GM23248 (cell line): ENCODE data around the gene EFEMP1. TPM values are rescaled to one million over a fixed set of nuclear protein-coding genes. Genes with fewer than 3 reads are reported as not detected.

Experiments used
- DNase-seq: peaks from one replicate; pipeline ENCODE4 v3.0.0-alpha.2; 2015
- H2AFZ ChIP-seq: fragments of 200-600 bp; sonication (generic); 2 replicates; pipeline ENCODE4 v1.6.1; 2016; ENCODE audit warnings: antibody characterized with exemption
- H3F3A ChIP-seq: fragments of 200-600 bp; sonication (generic); 2 replicates; pipeline ENCODE4 v1.6.1; 2016; ENCODE audit warnings: mild to moderate bottlenecking, antibody characterized with exemption, mixed run types; ENCODE audit not compliant: insufficient read depth
- H3K27ac ChIP-seq: fragments of 200-600 bp; sonication (generic); 2 replicates; pipeline ENCODE4 v1.5.1; 2016; ENCODE audit warnings: mild to moderate bottlenecking
- H3K27me3 ChIP-seq: fragments of 200-600 bp; sonication (generic); replicated peaks from 2 replicates; pipeline ENCODE4 v1.6.1; 2016; ENCODE audit warnings: mild to moderate bottlenecking; ENCODE audit not compliant: insufficient read depth
- H3K36me3 ChIP-seq: fragments of 200-600 bp; sonication (generic); 2 replicates; pipeline ENCODE4 v1.6.1; 2016; ENCODE audit warnings: low read depth, mild to moderate bottlenecking
- H3K4me1 ChIP-seq: fragments of 200-600 bp; sonication (generic); 2 replicates; pipeline ENCODE4 v1.6.1; 2016; ENCODE audit warnings: mild to moderate bottlenecking; ENCODE audit not compliant: insufficient read depth
- H3K4me2 ChIP-seq: fragments of 200-600 bp; sonication (generic); one replicate; pipeline ENCODE4 v1.6.1; 2016; ENCODE audit warnings: mild to moderate bottlenecking; ENCODE audit not compliant: unreplicated experiment
- H3K4me3 ChIP-seq: fragments of 200-600 bp; sonication (generic); 2 replicates; pipeline ENCODE4 v1.5.1; 2016; ENCODE audit warnings: mild to moderate bottlenecking
- H3K79me2 ChIP-seq: fragments of 200-600 bp; sonication (generic); 2 replicates; pipeline ENCODE4 v1.6.1; 2016; ENCODE audit warnings: mild to moderate bottlenecking; ENCODE audit not compliant: insufficient read depth
- H3K9ac ChIP-seq: fragments of 200-600 bp; sonication (generic); 2 replicates; pipeline ENCODE4 v1.6.1; 2016; ENCODE audit warnings: mild to moderate bottlenecking
- H3K9me2 ChIP-seq: fragments of 200-600 bp; sonication (generic); 2 replicates; pipeline ENCODE4 v1.6.1; 2016; ENCODE audit warnings: mixed run types, mild to moderate bottlenecking, moderate library complexity; ENCODE audit not compliant: insufficient read depth
- H3K9me3 ChIP-seq: fragments of 200-600 bp; sonication (generic); one replicate; pipeline ENCODE4 v1.6.1; 2017; ENCODE audit warnings: low read depth
- H4K20me1 ChIP-seq: fragments of 200-600 bp; sonication (generic); 2 replicates; pipeline ENCODE4 v1.6.0; 2016; ENCODE audit not compliant: insufficient read depth
- EZH2 ChIP-seq: fragments of 200-600 bp; sonication (generic); IDR thresholded peaks from 2 replicates; pipeline ENCODE4 v1.6.1; 2018; ENCODE audit warnings: antibody characterized with exemption, mild to moderate bottlenecking; ENCODE audit not compliant: insufficient read depth, poor library complexity, severe bottlenecking
- EZH2phosphoT487 ChIP-seq: fragments of 200-600 bp; sonication (generic); IDR thresholded peaks from 2 replicates; pipeline ENCODE4 v1.6.1; 2018; ENCODE audit warnings: antibody characterized with exemption, moderate library complexity, mild to moderate bottlenecking, low read depth; ENCODE audit not compliant: insufficient read depth
- WGBS, 2 experiments: methylation state at CpG; one replicate each; pipeline ENCODE4 v1.1.6; 2015 to 2017; ENCODE audit warnings: low lambda C conversion rate in 2 of 2, low coverage in 1 of 2; ENCODE audit errors: missing lambda C conversion rate in 2 of 2; 5-methylcytosine and 5-hydroxymethylcytosine counted together
- in situ Hi-C: fragments of 300-500 bp; cut with MboI; formaldehyde crosslinking; loops from 2 replicates; pipeline ENCODE4 v1.15.0; 2020
- polyA plus RNA-seq: library from polyadenylated mRNA; unstranded; fragments of >200 nt; fragmentation: Nextera tagmentation; extraction: Ambion mirVana; gene quantifications from 2 replicates; pipeline ENCODE4 v1.2.1, GENCODE V29; 2016
- total RNA-seq: library from RNA; depleted of rRNA; stranded (reverse); fragments of >200 nt; shearing (Covaris generic); gene quantifications from 2 replicates; pipeline ENCODE4 v1.2.3, GENCODE V29; 2014

EFEMP1 gene
- total and polyA plus RNA-seq, 2 experiments from 2014 or later = 1,133 to 1,343 TPM

DNA sequence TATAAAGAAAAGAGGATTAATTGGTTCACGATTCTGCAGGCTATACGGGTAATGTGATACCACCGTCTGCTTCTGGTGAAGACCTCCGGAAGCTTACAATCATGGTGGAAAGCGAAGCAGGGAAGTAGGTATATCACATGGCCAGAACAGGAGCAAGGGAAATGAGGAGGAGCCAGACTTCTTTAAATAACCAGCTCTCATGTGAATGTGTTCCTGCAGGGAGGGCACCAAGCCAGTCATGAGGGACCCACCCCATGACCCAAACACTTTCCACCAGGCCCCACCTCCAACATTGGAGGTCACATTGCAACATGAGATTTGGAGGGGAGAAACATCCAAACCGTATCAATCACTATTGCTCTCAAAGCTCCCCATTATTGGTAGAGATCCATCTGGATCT, 61.8 kb downstream of the EFEMP1 start:
- Histone ChIP-seq H3K36me3 (peaks cover 17% of the 10 kb centered on the region), H3K4me2 (peak overlapping the region; percentile 75), H3K9me3 (no peaks in the 10 kb centered on the region), H3K9ac (peak overlapping the region; percentile 89), H3F3A (peaks cover 46% of the 10 kb centered on the region), H3K4me1 (peaks cover 57% of the 10 kb centered on the region), H3K4me3 (peak overlapping the region; percentile 37), H3K9me2 (no peaks in the 10 kb centered on the region), H3K27me3 (no peaks in the 10 kb centered on the region), H3K79me2 (no peaks in the 10 kb centered on the region), H4K20me1 (no peaks in the 10 kb centered on the region), H3K27ac (peak overlapping the region; percentile 100), H2AFZ (no peak overlapping the region)
- in situ Hi-C loops = no loop called here
- WGBS, 2 experiments = 69 to 71% methylated on average over 6 of the region's 6 CpGs
- TF ChIP-seq EZH2 (no peak), EZH2phosphoT487 (no peak)
- DNase-seq = peak; percentile 50

- WGBS, 2 experiments = 59 to 68% methylated on average over 2 of the region's 2 CpGs
- Histone ChIP-seq H3K9me3 (no peaks in the 10 kb centered on the region), H3F3A (peaks cover 52% of the 10 kb centered on the region), H3K4me2 (peak overlapping the region; percentile 75), H3K4me3 (no peak overlapping the region), H3K27ac (peak overlapping the region; percentile 100), H3K79me2 (no peaks in the 10 kb centered on the region), H3K9ac (no peak overlapping the region), H2AFZ (no peak overlapping the region), H3K9me2 (no peaks in the 10 kb centered on the region), H3K36me3 (peaks cover 8% of the 10 kb centered on the region; the same call in 1 of the 2 replicates), H3K27me3 (no peaks in the 10 kb centered on the region), H3K4me1 (peaks cover 58% of the 10 kb centered on the region), H4K20me1 (no peaks in the 10 kb centered on the region)
- TF ChIP-seq EZH2 = no peak
- TF ChIP-seq EZH2phosphoT487 = no peak
- no peak for DNase-seq
- in situ Hi-C loops = no loop called here
Observed at GRCh38 chr2:55860832-55861231, 62.8 kb downstream of the EFEMP1 start.

GRCh38 chr2:55859875-55860274, 63.7 kb downstream of the EFEMP1 start:
- no peaks in the 10 kb centered on the region for H4K20me1 ChIP-seq
- H3K27ac ChIP-seq = no peak overlapping the region
- WGBS, 2 experiments = 94 to 96% methylated on average over 3 of the region's 3 CpGs
- no peak overlapping the region for H3K4me3 ChIP-seq
- H2AFZ ChIP-seq = no peak overlapping the region
- TF ChIP-seq EZH2 (no peak), EZH2phosphoT487 (no peak)
- no peak for DNase-seq
- no peaks in the 10 kb centered on the region for H3K36me3 ChIP-seq
- no peaks in the 10 kb centered on the region for H3K9me2 ChIP-seq
- no peaks in the 10 kb centered on the region for H3K79me2 ChIP-seq
- H3K27me3 ChIP-seq = no peaks in the 10 kb centered on the region
- no peaks in the 10 kb centered on the region for H3K9me3 ChIP-seq
- in situ Hi-C loops = no loop called here
- no peak overlapping the region for H3K9ac ChIP-seq
- H3K4me1 ChIP-seq = peaks cover 54% of the 10 kb centered on the region
- no peak overlapping the region for H3K4me2 ChIP-seq
- H3F3A ChIP-seq = peaks cover 53% of the 10 kb centered on the region

GRCh38 chr2:55857766-55858165, 65.8 kb downstream of the EFEMP1 start:
- Histone ChIP-seq H3K9me2 (no peaks in the 10 kb centered on the region), H3K9me3 (no peaks in the 10 kb centered on the region), H3K79me2 (no peaks in the 10 kb centered on the region), H3K36me3 (no peaks in the 10 kb centered on the region), H3K4me1 (peaks cover 40% of the 10 kb centered on the region), H2AFZ (no peak overlapping the region), H3K4me2 (no peak overlapping the region), H4K20me1 (no peaks in the 10 kb centered on the region), H3K27ac (no peak overlapping the region), H3K9ac (no peak overlapping the region), H3F3A (peaks cover 37% of the 10 kb centered on the region), H3K4me3 (no peak overlapping the region), H3K27me3 (no peaks in the 10 kb centered on the region)
- DNase-seq = no peak
- in situ Hi-C loops = no loop called here
- WGBS, 2 experiments = 99 to 100% methylated on average over 2 of the region's 2 CpGs
- no peak for TF ChIP-seq EZH2
- no peak for TF ChIP-seq EZH2phosphoT487

GRCh38 chr2:55856936-55857335, 66.6 kb downstream of the EFEMP1 start:
- Histone ChIP-seq H3K27me3 (no peaks in the 10 kb centered on the region), H3K9me2 (no peaks in the 10 kb centered on the region), H3K4me3 (no peak overlapping the region), H3K4me1 (peaks cover 38% of the 10 kb centered on the region), H3K79me2 (no peaks in the 10 kb centered on the region), H3K36me3 (no peaks in the 10 kb centered on the region), H4K20me1 (no peaks in the 10 kb centered on the region), H3K9ac (no peak overlapping the region), H2AFZ (no peak overlapping the region), H3F3A (peaks cover 39% of the 10 kb centered on the region), H3K27ac (peak overlapping the region; percentile 32), H3K4me2 (peak overlapping the region; percentile 16), H3K9me3 (no peaks in the 10 kb centered on the region)
- WGBS, 2 experiments = 56 to 59% methylated on average over 3 of the region's 3 CpGs
- TF ChIP-seq EZH2 (no peak), EZH2phosphoT487 (no peak)
- peak; percentile 43 for DNase-seq
- in situ Hi-C loops = no loop called here
